H1 (cell line): Measurements from ENCODE around the gene GNG12. TPM values are rescaled to one million over a fixed set of nuclear protein-coding genes. Genes with fewer than 3 reads are reported as not detected.

Experiments used
- CTCF ChIA-PET: fragments of 300-600 bp; sonication (Branson Sonifier 250); formaldehyde crosslinking; loops from one replicate; lab custom pipeline; 2021; ENCODE audit not compliant: partially characterized antibody; lab: Charles Lee
- POLR2A ChIA-PET: fragments of 300-600 bp; sonication (Branson Sonifier 250); formaldehyde crosslinking; loops from one replicate; lab custom pipeline; 2021; ENCODE audit warnings: inconsistent platforms; ENCODE audit not compliant: partially characterized antibody; lab: Charles Lee
- DNase-seq, 2 experiments: peaks; one replicate each; pipeline versions ENCODE4 v3.0.0 to v3.0.0-alpha.2; 2010 to 2022; ENCODE audit warnings: low spot score in 2 of 2, low read depth in 1 of 2, mixed read lengths in 1 of 2
- FAIRE-seq: peaks from 2 replicates; lab custom pipeline; 2011; peaks lifted over from hg19 to GRCh38; lab: Jason Lieb, UNC
- H2AFZ ChIP-seq: 2 replicates; pipeline ENCODE4 v1.8.1; 2012; ENCODE audit warnings: low read length, inconsistent platforms
- H2AK5ac ChIP-seq: 2 replicates; pipeline ENCODE4 v1.6.1; 2013; ENCODE audit warnings: low read depth, low read length
- H2BK120ac ChIP-seq: replicated peaks from 2 replicates; pipeline ENCODE3; 2013; ENCODE audit warnings: low read depth, low read length, inconsistent platforms
- H2BK12ac ChIP-seq: 2 replicates; pipeline ENCODE4 v1.6.1; 2013; ENCODE audit warnings: low read depth, low read length
- H2BK15ac ChIP-seq: 2 replicates; pipeline ENCODE4 v1.6.1; 2013; ENCODE audit warnings: low read length
- H2BK20ac ChIP-seq: 2 replicates; pipeline ENCODE4 v1.6.1; 2013; ENCODE audit warnings: low read length
- H2BK5ac ChIP-seq: 2 replicates; pipeline ENCODE4 v1.6.1; 2013; ENCODE audit warnings: low read depth, low read length
- H3K14ac ChIP-seq: 2 replicates; pipeline ENCODE4 v1.6.1; 2013; ENCODE audit warnings: inconsistent platforms; ENCODE audit not compliant: insufficient read length
- H3K18ac ChIP-seq: 2 replicates; pipeline ENCODE4 v1.6.1; 2013; ENCODE audit warnings: low read length; ENCODE audit errors: extremely low read depth
- H3K23ac ChIP-seq: 2 replicates; pipeline ENCODE4 v1.6.1; 2013; ENCODE audit warnings: inconsistent platforms; ENCODE audit not compliant: insufficient read length
- H3K23me2 ChIP-seq: 2 replicates; pipeline ENCODE4 v1.6.1; 2013; ENCODE audit warnings: low read depth, low read length
- H3K27ac ChIP-seq: 2 replicates; pipeline ENCODE4 v1.6.1; 2011; ENCODE audit warnings: low read depth, low read length, inconsistent platforms
- H3K27me3 ChIP-seq, 4 experiments: replicated peaks in 1 of 4; 1 replicate in 1 of 4; 2 replicates in 3 of 4; pipeline versions ENCODE4 v1.6.1 to v1.8.1; 2011 to 2013; ENCODE audit warnings: low read length in 3 of 4, mild to moderate bottlenecking in 3 of 4, inconsistent platforms in 2 of 4, mixed read lengths in 2 of 4, moderate library complexity in 1 of 4; ENCODE audit not compliant: control insufficient read depth in 3 of 4, insufficient read depth in 3 of 4; ENCODE audit errors: extremely low read depth in 1 of 4
- H3K36me3 ChIP-seq, 4 experiments: 2 replicates each; pipeline versions ENCODE4 v1.6.1 to v1.8.1; 2011 to 2013; ENCODE audit warnings: mild to moderate bottlenecking in 4 of 4, low read length in 3 of 4, moderate library complexity in 2 of 4, control low read depth in 1 of 4, inconsistent platforms in 1 of 4; ENCODE audit not compliant: insufficient read depth in 4 of 4, control insufficient read depth in 2 of 4
- H3K4ac ChIP-seq: replicated peaks from 2 replicates; pipeline ENCODE3; 2013; ENCODE audit warnings: low read length, low read depth, mixed read lengths, inconsistent platforms; ENCODE audit not compliant: insufficient read length
- H3K4me1 ChIP-seq, 4 experiments: replicated peaks in 1 of 4; 1 replicate in 1 of 4; 2 replicates in 3 of 4; pipeline versions ENCODE4 v1.6.1 to v1.8.1; 2011 to 2013; ENCODE audit warnings: low read length in 3 of 4, inconsistent platforms in 2 of 4, mixed read lengths in 1 of 4; ENCODE audit not compliant: insufficient read depth in 4 of 4, control insufficient read depth in 3 of 4
- H3K4me2 ChIP-seq, 2 experiments: 2 replicates each; pipeline versions ENCODE4 v1.6.1 to v1.8.1; 2011 to 2013; ENCODE audit warnings: low read depth in 2 of 2, low read length in 2 of 2, control low read depth in 1 of 2, inconsistent platforms in 1 of 2, mild to moderate bottlenecking in 1 of 2; ENCODE audit not compliant: insufficient read depth in 1 of 2
- H3K4me3 ChIP-seq, 4 experiments: fragments of 200-600, 300-600 bp in 1 of 4; sonication (generic), shearing (Covaris generic), sonication (Bioruptor Twin) in 1 of 4; 2 replicates each; pipeline versions ENCODE4 v1.5.1 to v1.8.1; 2011 to 2016; ENCODE audit warnings: low read length in 4 of 4, low read depth in 3 of 4, control low read depth in 2 of 4, inconsistent platforms in 2 of 4, mild to moderate bottlenecking in 2 of 4, mixed read lengths in 1 of 4, moderate library complexity in 1 of 4; ENCODE audit not compliant: insufficient read depth in 2 of 4; ENCODE audit errors: extremely low read depth in 1 of 4
- H3K56ac ChIP-seq: replicated peaks from 2 replicates; pipeline ENCODE3; 2013; ENCODE audit warnings: low read depth, mild to moderate bottlenecking, mixed read lengths, low read length, inconsistent platforms; ENCODE audit not compliant: insufficient read length
- H3K79me1 ChIP-seq: 2 replicates; pipeline ENCODE4 v1.6.1; 2013; ENCODE audit warnings: low read depth, low read length, control low read depth
- H3K79me2 ChIP-seq, 2 experiments: 2 replicates each; pipeline versions ENCODE4 v1.6.1 to v1.8.1; 2012 to 2013; ENCODE audit warnings: low read length in 2 of 2, mild to moderate bottlenecking in 2 of 2, inconsistent platforms in 1 of 2; ENCODE audit not compliant: insufficient read depth in 2 of 2, control insufficient read depth in 1 of 2
- H3K9ac ChIP-seq, 4 experiments: replicated peaks in 1 of 4; 1 replicate in 1 of 4; 2 replicates in 3 of 4; pipeline versions ENCODE4 v1.6.1 to v1.8.1; 2011 to 2013; ENCODE audit warnings: low read depth in 3 of 4, low read length in 3 of 4, control low read depth in 2 of 4, mild to moderate bottlenecking in 2 of 4, moderate library complexity in 2 of 4, inconsistent platforms in 1 of 4; ENCODE audit errors: extremely low read depth in 1 of 4
- H3K9me3 ChIP-seq, 2 experiments: 2 replicates each; pipeline versions ENCODE4 v1.6.1 to v1.8.1; 2012 to 2013; ENCODE audit warnings: mild to moderate bottlenecking in 2 of 2, moderate library complexity in 2 of 2, control low read depth in 1 of 2, inconsistent platforms in 1 of 2, low read depth in 1 of 2, low read length in 1 of 2, mixed read lengths in 1 of 2; ENCODE audit not compliant: insufficient read depth in 2 of 2
- H4K20me1 ChIP-seq, 2 experiments: replicated peaks in 1 of 2; 2 replicates each; pipeline versions ENCODE3 to v1.8.1; 2011 to 2013; ENCODE audit warnings: inconsistent platforms in 2 of 2, low read length in 2 of 2, mild to moderate bottlenecking in 1 of 2; ENCODE audit not compliant: insufficient read depth in 2 of 2, control insufficient read depth in 1 of 2
- H4K5ac ChIP-seq: 2 replicates; pipeline ENCODE4 v1.6.1; 2013; ENCODE audit warnings: low read length, low read depth, mixed read lengths, inconsistent platforms; ENCODE audit not compliant: insufficient read length
- H4K8ac ChIP-seq: 2 replicates; pipeline ENCODE4 v1.8.0; 2013; ENCODE audit warnings: mild to moderate bottlenecking, moderate library complexity, low read length, inconsistent platforms; ENCODE audit not compliant: insufficient read depth; ENCODE audit errors: extremely low read depth
- H4K91ac ChIP-seq: replicated peaks from 2 replicates; pipeline ENCODE3; 2013; ENCODE audit warnings: low read length, mixed read lengths, inconsistent platforms; ENCODE audit not compliant: insufficient read length
- BCL11A ChIP-seq, 2 experiments: IDR thresholded peaks; one replicate each; pipeline ENCODE4 v1.6.1; 2011; ENCODE audit warnings: low read depth in 2 of 2, low read length in 2 of 2, mild to moderate bottlenecking in 2 of 2
- RFX5 ChIP-seq: IDR thresholded peaks from 2 replicates; pipeline ENCODE4 v1.6.1; 2011; ENCODE audit warnings: low read depth, low read length, improper control_type of control experiment, borderline replicate concordance
- SP2 ChIP-seq: IDR thresholded peaks from 2 replicates; pipeline ENCODE4 v1.6.1; 2012; ENCODE audit warnings: mild to moderate bottlenecking, low read length, inconsistent platforms
- WGBS, 2 experiments: shearing (Covaris generic) in 1 of 2; methylation state at CpG; one replicate each; pipeline versions ENCODE4 v1.1.6 to v1.1.7; 2013 to 2015; ENCODE audit warnings: low lambda C conversion rate in 2 of 2, mixed read lengths in 2 of 2, inconsistent platforms in 1 of 2, low coverage in 1 of 2, missing lambda C conversion rate in 1 of 2; ENCODE audit not compliant: insufficient replicate concordance in 2 of 2, insufficient coverage in 1 of 2, insufficient read length in 1 of 2; ENCODE audit errors: extremely low coverage in 1 of 2, missing lambda C conversion rate in 1 of 2; 5-methylcytosine and 5-hydroxymethylcytosine counted together
- polyA plus RNA-seq, 7 experiments: library from polyadenylated mRNA; depleted of rRNA in 3 of 7; stranded (reverse) in 5 of 7; unstranded in 2 of 7; fragments of >200 nt in 5 of 7; fragments of 200-250 nt in 2 of 7; gene quantifications; 1 replicate in 5 of 7; 2 replicates in 1 of 7; 4 replicates in 1 of 7; pipeline versions ENCODE4 v1.2.1 to v1.2.3, GENCODE V29; 2011 to 2013; ENCODE audit warnings: missing spikeins in 2 of 7, mixed read lengths in 2 of 7
- total RNA-seq: library from RNA; stranded (reverse); fragmentation: NEBNext Ultra II Directional; extraction: Animal tissue kit (Norgen Biotek cat#: 25700); gene quantifications from 2 replicates; pipeline ENCODE4 v1.2.1, GENCODE V29; 2021

Gene GNG12
- total and polyA plus RNA-seq, 2 of the 8 experiments (the other 6 are each of a cell fraction or from before 2014, with no cell fraction given) = 11.4 to 35.8 TPM

DNA sequence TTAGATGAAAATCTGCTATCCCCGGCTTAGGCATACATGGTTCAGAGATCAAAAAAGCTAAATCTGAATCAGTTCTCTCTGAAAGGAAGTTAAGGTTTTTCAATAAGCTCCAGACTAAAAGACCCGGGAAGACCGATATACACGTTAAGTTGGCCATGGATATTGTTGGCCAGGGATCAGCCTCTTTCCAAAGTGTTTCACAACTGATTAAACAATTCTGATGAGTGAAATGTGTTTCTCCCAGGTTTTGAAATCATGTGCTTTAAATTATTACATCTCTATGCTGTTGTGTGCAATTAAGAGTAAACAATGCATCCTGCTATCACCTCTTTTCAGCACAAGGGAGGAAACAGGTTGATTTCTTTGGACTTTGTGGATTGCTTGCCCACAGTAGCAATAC lies 23.7 kb upstream of the GNG12 start:
- H3K4me1 ChIP-seq = no peaks in the 10 kb centered on the region
- no peak overlapping the region for H3K56ac ChIP-seq
- no peaks in the 10 kb centered on the region for H4K20me1 ChIP-seq
- H2BK15ac ChIP-seq = no peak overlapping the region
- no peak for DNase-seq
- no peak overlapping the region for H2BK120ac ChIP-seq
- no peaks in the 10 kb centered on the region for H3K79me1 ChIP-seq
- no peak overlapping the region for H2BK5ac ChIP-seq
- ChIA-PET CTCF (interaction anchor here (0.9 to 11.1 kb wide), 10 partner anchors 84 to 486 kb away, joined by 3 to 146 read pairs (median 4); no protein-coding TSS in a partner anchor), POLR2A (interaction anchor here (0.6 kb wide), 1 partner anchor 646 kb away, joined by 4 read pairs; no protein-coding TSS in a partner anchor)
- H3K36me3 ChIP-seq = no peaks in the 10 kb centered on the region
- H4K5ac ChIP-seq = no peak overlapping the region
- no peak for FAIRE-seq
- no peak overlapping the region for H4K8ac ChIP-seq
- H3K79me2 ChIP-seq = no peaks in the 10 kb centered on the region
- H3K4me2 ChIP-seq = no peak overlapping the region
- H3K4me3 ChIP-seq = no peak overlapping the region
- no peak overlapping the region for H3K27ac ChIP-seq
- H4K91ac ChIP-seq = no peak overlapping the region
- H2AFZ ChIP-seq = no peak overlapping the region
- no peak overlapping the region for H3K23ac ChIP-seq
- H3K4ac ChIP-seq = no peak overlapping the region
- H2BK12ac ChIP-seq = no peak overlapping the region
- no peak overlapping the region for H2BK20ac ChIP-seq
- WGBS, 2 experiments = 90% methylated on average over 4 of the region's 4 CpGs; no CpG with 5 or more reads in 1 of the 2 experiments
- no peak overlapping the region for H3K14ac ChIP-seq
- no peak overlapping the region for H3K18ac ChIP-seq
- no peaks in the 10 kb centered on the region for H3K27me3 ChIP-seq
- H3K9ac ChIP-seq = no peak overlapping the region
- no peaks in the 10 kb centered on the region for H3K9me3 ChIP-seq
- TF ChIP-seq BCL11A (IDR thresholded peaks at IDR 0.05; ENCODE audit: low read depth in 2 of 2, low read length in 2 of 2) (no peak), RFX5 (no peak), SP2 (no peak)
- H2AK5ac ChIP-seq = no peak overlapping the region
- no peaks in the 10 kb centered on the region for H3K23me2 ChIP-seq
